IMR-90 (cell line): Measurements from ENCODE around the gene NFIA. TPM values are rescaled to one million over a fixed set of nuclear protein-coding genes. Genes with fewer than 3 reads are reported as not detected.

Source experiments
- ATAC-seq: fragments of 200-7000 bp; cut with Tn5 transposase; 2 replicates; pipeline ENCODE4 v1.9.1; 2020; ENCODE audit warnings: low read depth, mild to moderate bottlenecking, moderate library complexity
- BruUV-seq: library from RNA; stranded (reverse); fragments of 400-500 nt; replicated peaks from 2 replicates; lab custom pipeline; 2021; lab: Mats Ljungman, UMichigan
- CTCF ChIA-PET: fragments of 300-600 bp; formaldehyde crosslinking; extraction: SDS; loops from one replicate; lab custom pipeline; 2021; ENCODE audit warnings: antibody characterized with exemption; lab: Yijun Ruan, JAX
- POLR2A ChIA-PET: fragments of 300-600 bp; sonication (Branson Sonifier 250); formaldehyde crosslinking; loops from one replicate; lab custom pipeline; 2022; ENCODE audit warnings: antibody characterized with exemption; ENCODE audit not compliant: unreplicated experiment; lab: Charles Lee
- DNase-seq: peaks from one replicate; pipeline ENCODE4 v3.0.0; 2013
- H2AFZ ChIP-seq: replicated peaks from 2 replicates; pipeline ENCODE3; 2013; ENCODE audit warnings: low read length, mild to moderate bottlenecking; ENCODE audit not compliant: poor library complexity
- H2AK5ac ChIP-seq: 2 replicates; pipeline ENCODE4 v1.6.1; 2013; ENCODE audit warnings: low read depth, low read length, inconsistent platforms
- H2AK9ac ChIP-seq: replicated peaks from 2 replicates; pipeline ENCODE3; 2013; ENCODE audit warnings: mild to moderate bottlenecking, low read depth, low read length, moderate library complexity; ENCODE audit not compliant: poor library complexity
- H2BK120ac ChIP-seq: 2 replicates; pipeline ENCODE4 v1.6.1; 2013; ENCODE audit warnings: low read depth, low read length, inconsistent platforms
- H2BK15ac ChIP-seq: 3 replicates; pipeline ENCODE4 v1.6.1; 2013; ENCODE audit warnings: low read depth, low read length, inconsistent platforms
- H2BK20ac ChIP-seq: 2 replicates; pipeline ENCODE4 v1.6.1; 2013; ENCODE audit warnings: low read depth, mild to moderate bottlenecking, inconsistent platforms, low read length, moderate library complexity
- H2BK5ac ChIP-seq: 2 replicates; pipeline ENCODE4 v1.6.1; 2013; ENCODE audit warnings: mild to moderate bottlenecking, low read depth, low read length, inconsistent platforms; ENCODE audit not compliant: poor library complexity, severe bottlenecking
- H3K14ac ChIP-seq: replicated peaks from 2 replicates; pipeline ENCODE4 v1.6.1; 2013; ENCODE audit warnings: low read depth, low read length, inconsistent platforms
- H3K18ac ChIP-seq: 2 replicates; pipeline ENCODE4 v1.6.1; 2013; ENCODE audit warnings: low read depth, low read length, control low read depth
- H3K23ac ChIP-seq: 2 replicates; pipeline ENCODE4 v1.6.1; 2013; ENCODE audit warnings: low read depth, low read length, inconsistent platforms
- H3K27ac ChIP-seq: 2 replicates; pipeline ENCODE4 v1.5.1; 2013; ENCODE audit warnings: mild to moderate bottlenecking, control low read depth, low read length; ENCODE audit not compliant: insufficient read depth
- H3K27me3 ChIP-seq: 2 replicates; pipeline ENCODE4 v1.6.1; 2013; ENCODE audit warnings: low read length; ENCODE audit not compliant: control insufficient read depth, insufficient read depth
- H3K36me3 ChIP-seq: 2 replicates; pipeline ENCODE4 v1.6.1; 2013; ENCODE audit warnings: low read length, mixed read lengths; ENCODE audit not compliant: control insufficient read depth, insufficient read depth
- H3K4ac ChIP-seq: 2 replicates; pipeline ENCODE4 v1.6.1; 2013; ENCODE audit warnings: low read depth, low read length, inconsistent platforms
- H3K4me1 ChIP-seq: 2 replicates; pipeline ENCODE4 v1.6.1; 2013; ENCODE audit warnings: low read length, mixed read lengths; ENCODE audit not compliant: control insufficient read depth, insufficient read depth
- H3K4me2 ChIP-seq: 2 replicates; pipeline ENCODE4 v1.6.1; 2013; ENCODE audit warnings: low read depth, mild to moderate bottlenecking, control low read depth, low read length, moderate library complexity
- H3K4me3 ChIP-seq: 2 replicates; pipeline ENCODE4 v1.5.1; 2013; ENCODE audit warnings: low read depth, mild to moderate bottlenecking, control low read depth, low read length, moderate library complexity; ENCODE audit not compliant: insufficient read depth
- H3K56ac ChIP-seq: 2 replicates; pipeline ENCODE4 v1.6.1; 2013; ENCODE audit warnings: low read length, inconsistent platforms; ENCODE audit not compliant: insufficient read depth; ENCODE audit errors: extremely low read depth
- H3K79me1 ChIP-seq, 2 experiments: 2 replicates each; pipeline ENCODE4 v1.6.1; 2013; ENCODE audit warnings: low read length in 2 of 2, inconsistent platforms in 1 of 2, low read depth in 1 of 2
- H3K9ac ChIP-seq: 2 replicates; pipeline ENCODE4 v1.6.1; 2013; ENCODE audit warnings: low read depth, low read length, control low read depth
- H3K9me1 ChIP-seq: 2 replicates; pipeline ENCODE4 v1.6.1; 2013; ENCODE audit warnings: low read length, inconsistent platforms; ENCODE audit not compliant: insufficient read depth
- H3K9me3 ChIP-seq: 2 replicates; pipeline ENCODE4 v1.6.1; 2013; ENCODE audit warnings: low read length; ENCODE audit not compliant: control insufficient read depth, insufficient read depth
- H4K20me1 ChIP-seq: 2 replicates; pipeline ENCODE4 v1.6.1; 2013; ENCODE audit warnings: low read length, inconsistent platforms; ENCODE audit not compliant: insufficient read depth
- H4K5ac ChIP-seq: 2 replicates; pipeline ENCODE4 v1.6.1; 2013; ENCODE audit warnings: mild to moderate bottlenecking, low read depth, low read length, control low read depth
- H4K8ac ChIP-seq, 2 experiments: 2 replicates each; pipeline ENCODE4 v1.6.1; 2013; ENCODE audit warnings: low read depth in 2 of 2, low read length in 2 of 2, control low read depth in 1 of 2, inconsistent platforms in 1 of 2
- H4K91ac ChIP-seq: 2 replicates; pipeline ENCODE4 v1.6.1; 2013; ENCODE audit warnings: low read depth, low read length, inconsistent platforms; ENCODE audit not compliant: insufficient read depth
- BHLHE40 ChIP-seq: fragments of 150-350 bp; IDR thresholded peaks from 2 replicates; pipeline ENCODE4 v1.6.1; 2016; ENCODE audit warnings: mild to moderate bottlenecking, low read depth, low read length
- CEBPB ChIP-seq: IDR thresholded peaks from 2 replicates; pipeline ENCODE4 v1.6.1; 2012; ENCODE audit warnings: low read depth, low read length, improper control_type of control experiment
- CHD1 ChIP-seq: IDR thresholded peaks from 2 replicates; pipeline ENCODE4 v1.6.1; 2012; ENCODE audit warnings: low read depth, low read length, improper control_type of control experiment
- CTCF ChIP-seq: conservative IDR thresholded peaks from 2 replicates; pipeline ENCODE4 v1.5.1; 2012; ENCODE audit warnings: mild to moderate bottlenecking, low read depth, low read length, improper control_type of control experiment
- FOS ChIP-seq: fragments of 150-350 bp; IDR thresholded peaks from 2 replicates; pipeline ENCODE4 v1.6.1; 2016; ENCODE audit warnings: low read depth, low read length
- MAFK ChIP-seq: IDR thresholded peaks from 2 replicates; pipeline ENCODE4 v1.6.1; 2012; ENCODE audit warnings: low read depth, low read length, improper control_type of control experiment
- MAZ ChIP-seq: IDR thresholded peaks from 2 replicates; pipeline ENCODE4 v1.6.1; 2012; ENCODE audit warnings: low read depth, mild to moderate bottlenecking, low read length, improper control_type of control experiment, moderate library complexity, borderline replicate concordance
- MXI1 ChIP-seq: IDR thresholded peaks from 2 replicates; pipeline ENCODE4 v1.6.1; 2012; ENCODE audit warnings: low read depth, mild to moderate bottlenecking, low read length, moderate library complexity, borderline replicate concordance
- NFE2L2 ChIP-seq: fragments of 150-350 bp; IDR thresholded peaks from 2 replicates; pipeline ENCODE4 v1.6.1; 2016; ENCODE audit warnings: low read depth, mild to moderate bottlenecking, low read length
- POLR2A ChIP-seq: IDR thresholded peaks from 2 replicates; pipeline ENCODE4 v1.6.1; 2012; ENCODE audit warnings: mild to moderate bottlenecking, low read depth, low read length
- RAD21 ChIP-seq: IDR thresholded peaks from 2 replicates; pipeline ENCODE4 v1.6.1; 2012; ENCODE audit warnings: low read length, improper control_type of control experiment
- RCOR1 ChIP-seq: IDR thresholded peaks from 2 replicates; pipeline ENCODE4 v1.6.1; 2012; ENCODE audit warnings: mild to moderate bottlenecking, low read length, improper control_type of control experiment; ENCODE audit not compliant: insufficient replicate concordance
- RFX5 ChIP-seq: IDR thresholded peaks from 2 replicates; pipeline ENCODE4 v1.8.0; 2012; ENCODE audit warnings: low read depth, mild to moderate bottlenecking, low read length, moderate library complexity
- SMC3 ChIP-seq: fragments of 150-350 bp; IDR thresholded peaks from 2 replicates; pipeline ENCODE4 v1.6.1; 2016; ENCODE audit warnings: low read depth, mild to moderate bottlenecking, antibody characterized with exemption, low read length, moderate library complexity
- WGBS, 2 experiments: methylation state at CpG; one replicate each; pipeline versions ENCODE4 v1.1.5 to v1.1.7; 2013; ENCODE audit warnings: missing lambda C conversion rate in 2 of 2; ENCODE audit not compliant: insufficient read length in 1 of 2; ENCODE audit errors: extremely low coverage in 2 of 2; 5-methylcytosine and 5-hydroxymethylcytosine counted together
- dilution Hi-C: fragments of 300-500 bp; cut with HindIII; formaldehyde crosslinking; loops from one replicate; pipeline ENCODE4 v1.14.3; 2018; ENCODE audit warnings: low sequenced_read_pairs; ENCODE audit not compliant: unreplicated experiment
- in situ Hi-C: fragments of 300-500 bp; cut with MboI; formaldehyde crosslinking; loops from 3 replicates; pipeline ENCODE4 v1.14.3; 2019; ENCODE audit warnings: low sequenced_read_pairs, inconsistent platforms, mixed read lengths
- intact Hi-C: fragments of 100-400 bp; cut with micrococcal nuclease; formaldehyde crosslinking; loops from 2 replicates; pipeline ENCODE4 v1.10.0; 2022
- polyA plus RNA-seq, 3 experiments: library from polyadenylated mRNA; depleted of rRNA; stranded (reverse); fragments of >200 nt; gene quantifications; 2 replicates each; pipeline ENCODE4 v1.2.3, GENCODE V29; 2012; ENCODE audit warnings: low replicate concordance in 1 of 3
- total RNA-seq: library from RNA; depleted of rRNA; stranded (reverse); fragments of >200 nt; gene quantifications from 2 replicates; pipeline ENCODE4 v1.2.3, GENCODE V29; 2012

Gene NFIA
- total and polyA plus RNA-seq, 2 of the 4 experiments (the other 2 are of a cell fraction): 1.6 to 2.2 TPM

GRCh38 chr1:61310538-61310937 lies 228.2 kb downstream of the NFIA start:
- no TSS peak for BruUV-seq
- no peak overlapping the region for H4K8ac ChIP-seq
- no peak overlapping the region for H2BK20ac ChIP-seq
- H2AFZ ChIP-seq: no peak overlapping the region
- H4K5ac ChIP-seq: no peak overlapping the region
- no peak overlapping the region for H4K91ac ChIP-seq
- WGBS, 2 experiments: no CpG with 5 or more reads among the region's 4 CpGs
- no peak overlapping the region for H2BK120ac ChIP-seq
- dilution Hi-C loops (no loop called here), in situ Hi-C loops (no loop called here), intact Hi-C loops (no loop called here)
- DNase-seq: no peak
- no peak for ATAC-seq
- no peak overlapping the region for H3K4ac ChIP-seq
- H3K79me1 ChIP-seq: no peaks in the 10 kb centered on the region
- no peak overlapping the region for H3K23ac ChIP-seq
- ChIA-PET POLR2A (no interaction called here), CTCF (no interaction called here)
- H3K9me3 ChIP-seq: no peaks in the 10 kb centered on the region
- H2AK9ac ChIP-seq: peak overlapping the region; percentile 62
- H3K9me1 ChIP-seq: no peaks in the 10 kb centered on the region
- no peak overlapping the region for H3K14ac ChIP-seq
- H3K36me3 ChIP-seq: no peaks in the 10 kb centered on the region
- H2AK5ac ChIP-seq: no peak overlapping the region
- no peaks in the 10 kb centered on the region for H3K4me1 ChIP-seq
- H3K9ac ChIP-seq: no peak overlapping the region
- H3K4me3 ChIP-seq: no peak overlapping the region
- H3K18ac ChIP-seq: no peak overlapping the region
- TF ChIP-seq CHD1 (no peak), BHLHE40 (no peak), POLR2A (no peak), RFX5 (no peak), SMC3 (no peak), MAZ (no peak), MAFK (no peak), CEBPB (no peak), FOS (no peak), MXI1 (no peak), CTCF (no peak), RAD21 (no peak), RCOR1 (no peak), NFE2L2 (no peak)
- no peak overlapping the region for H2BK15ac ChIP-seq
- no peak overlapping the region for H2BK5ac ChIP-seq
- H3K27ac ChIP-seq: no peak overlapping the region
- H3K56ac ChIP-seq: no peak overlapping the region
- no peaks in the 10 kb centered on the region for H4K20me1 ChIP-seq
- H3K27me3 ChIP-seq: no peaks in the 10 kb centered on the region; the same call in 1 of the 2 replicates
- no peak overlapping the region for H3K4me2 ChIP-seq
